NCI-H345 treated with DMSO at 0.1 percent for 48 hours (cell line): ENCODE data around the gene SLC4A9.

ENCODE experiments used
- DNase-seq: peaks from one replicate; lab custom pipeline; 2025; ENCODE audit not compliant: unreplicated experiment; lab: John Stamatoyannopoulos, UW

The SLC4A9 gene, protein sequence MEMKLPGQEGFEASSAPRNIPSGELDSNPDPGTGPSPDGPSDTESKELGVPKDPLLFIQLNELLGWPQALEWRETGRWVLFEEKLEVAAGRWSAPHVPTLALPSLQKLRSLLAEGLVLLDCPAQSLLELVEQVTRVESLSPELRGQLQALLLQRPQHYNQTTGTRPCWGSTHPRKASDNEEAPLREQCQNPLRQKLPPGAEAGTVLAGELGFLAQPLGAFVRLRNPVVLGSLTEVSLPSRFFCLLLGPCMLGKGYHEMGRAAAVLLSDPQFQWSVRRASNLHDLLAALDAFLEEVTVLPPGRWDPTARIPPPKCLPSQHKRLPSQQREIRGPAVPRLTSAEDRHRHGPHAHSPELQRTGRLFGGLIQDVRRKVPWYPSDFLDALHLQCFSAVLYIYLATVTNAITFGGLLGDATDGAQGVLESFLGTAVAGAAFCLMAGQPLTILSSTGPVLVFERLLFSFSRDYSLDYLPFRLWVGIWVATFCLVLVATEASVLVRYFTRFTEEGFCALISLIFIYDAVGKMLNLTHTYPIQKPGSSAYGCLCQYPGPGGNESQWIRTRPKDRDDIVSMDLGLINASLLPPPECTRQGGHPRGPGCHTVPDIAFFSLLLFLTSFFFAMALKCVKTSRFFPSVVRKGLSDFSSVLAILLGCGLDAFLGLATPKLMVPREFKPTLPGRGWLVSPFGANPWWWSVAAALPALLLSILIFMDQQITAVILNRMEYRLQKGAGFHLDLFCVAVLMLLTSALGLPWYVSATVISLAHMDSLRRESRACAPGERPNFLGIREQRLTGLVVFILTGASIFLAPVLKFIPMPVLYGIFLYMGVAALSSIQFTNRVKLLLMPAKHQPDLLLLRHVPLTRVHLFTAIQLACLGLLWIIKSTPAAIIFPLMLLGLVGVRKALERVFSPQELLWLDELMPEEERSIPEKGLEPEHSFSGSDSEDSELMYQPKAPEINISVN

DNA sequence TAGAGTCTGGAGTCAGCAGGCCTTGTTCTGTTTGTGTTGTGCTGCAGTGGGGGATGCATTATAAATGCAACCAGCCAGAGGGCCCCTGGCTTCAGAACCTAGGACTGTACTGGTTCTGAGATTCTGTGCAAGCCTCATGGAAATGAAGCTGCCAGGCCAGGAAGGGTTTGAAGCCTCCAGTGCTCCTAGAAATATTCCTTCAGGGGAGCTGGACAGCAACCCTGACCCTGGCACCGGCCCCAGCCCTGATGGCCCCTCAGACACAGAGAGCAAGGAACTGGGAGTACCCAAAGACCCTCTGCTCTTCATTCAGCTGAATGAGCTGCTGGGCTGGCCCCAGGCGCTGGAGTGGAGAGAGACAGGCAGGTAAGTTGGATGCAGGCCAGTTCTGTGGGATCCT, at the start of gene SLC4A9:
TSS of gene SLC4A9 (plus strand) at position 94 of the 400 bp plus-strand sequence. CDS start at position 137, 43 bp downstream.
- DNase-seq = no peak

- no peak for DNase-seq
These were observed 49.6 kb upstream of the SLC4A9 start for GRCh38 chr5:140310434-140310833.

DNA sequence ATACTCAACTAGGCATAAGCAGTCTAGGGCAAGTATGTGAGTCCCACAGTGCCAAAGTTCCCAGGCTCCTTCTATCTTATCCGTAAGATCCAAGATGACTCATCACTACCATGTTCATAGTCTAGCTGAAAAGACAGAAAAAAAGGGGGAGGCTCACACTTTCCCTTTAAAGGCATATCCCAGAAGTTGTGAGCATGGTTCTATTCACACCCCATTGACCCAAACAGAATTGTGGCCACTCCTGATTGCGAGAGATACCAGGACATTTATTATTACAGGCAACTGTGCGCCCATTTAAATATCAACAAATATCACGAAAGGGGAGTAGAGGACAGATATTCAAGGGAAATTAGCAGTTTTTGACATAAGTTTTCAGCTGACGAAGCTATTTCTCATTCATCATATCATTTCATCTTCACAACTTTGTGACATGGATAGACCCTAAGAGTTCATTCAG, 49.0 kb upstream of the SLC4A9 start:
- DNase-seq = no peak

DNA sequence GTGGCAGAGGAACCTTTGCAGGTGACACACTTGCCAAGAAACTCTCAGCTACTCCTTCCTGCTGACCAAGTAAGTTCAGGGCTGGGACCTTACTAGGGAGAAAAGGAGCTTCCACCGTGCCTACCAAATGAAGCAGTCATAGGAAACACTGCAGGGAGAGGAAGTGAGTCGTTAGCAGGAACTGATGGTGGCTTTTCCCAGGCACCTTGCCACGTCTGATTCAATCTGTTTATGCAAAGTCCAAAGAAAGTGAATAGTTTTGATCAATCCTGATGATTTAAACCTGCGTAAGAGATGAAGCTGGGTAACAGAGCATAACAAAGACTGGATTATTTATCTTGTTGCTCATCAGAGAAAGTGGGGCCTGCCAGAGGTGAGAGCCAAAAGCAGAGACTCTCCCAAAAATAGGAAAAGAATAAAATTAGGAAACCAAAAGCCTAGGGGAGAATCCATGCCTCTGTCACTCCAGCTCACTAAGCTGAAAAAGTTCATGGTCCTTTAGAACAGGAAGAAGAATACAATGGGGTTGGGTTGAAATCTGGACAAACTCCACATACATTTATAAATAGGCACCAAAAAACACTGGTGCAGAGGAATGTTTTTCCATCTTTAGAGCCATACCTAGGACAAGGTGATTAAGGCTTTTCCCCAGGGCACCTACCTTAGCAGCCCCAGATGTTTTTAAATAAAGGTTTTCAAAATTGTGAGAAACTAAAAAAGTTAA, 47.8 kb upstream of the SLC4A9 start:
- DNase-seq = no peak

DNA sequence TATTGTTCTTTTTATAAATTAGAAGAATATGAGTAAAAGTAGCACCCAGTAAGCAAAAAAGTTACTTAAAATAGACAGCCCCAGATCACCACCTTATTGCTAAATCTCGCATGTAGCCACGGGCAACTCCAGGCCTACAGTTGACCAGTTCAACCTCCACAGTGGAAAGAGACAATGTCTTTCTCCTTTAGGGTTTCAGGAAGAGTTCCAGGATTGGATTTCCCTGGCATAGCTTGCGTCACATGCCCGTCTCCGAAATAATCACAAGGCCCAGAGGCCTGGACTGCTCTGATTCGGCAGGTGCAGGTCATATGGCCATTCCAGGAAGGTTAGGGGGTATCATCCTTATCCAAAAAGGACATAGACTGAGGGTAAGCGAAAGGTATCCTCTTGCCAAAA, 47.2 kb upstream of the SLC4A9 start:
- no peak for DNase-seq

GRCh38 chr5:140317859-140318258, 42.1 kb upstream of the SLC4A9 start:
- DNase-seq = no peak

DNA sequence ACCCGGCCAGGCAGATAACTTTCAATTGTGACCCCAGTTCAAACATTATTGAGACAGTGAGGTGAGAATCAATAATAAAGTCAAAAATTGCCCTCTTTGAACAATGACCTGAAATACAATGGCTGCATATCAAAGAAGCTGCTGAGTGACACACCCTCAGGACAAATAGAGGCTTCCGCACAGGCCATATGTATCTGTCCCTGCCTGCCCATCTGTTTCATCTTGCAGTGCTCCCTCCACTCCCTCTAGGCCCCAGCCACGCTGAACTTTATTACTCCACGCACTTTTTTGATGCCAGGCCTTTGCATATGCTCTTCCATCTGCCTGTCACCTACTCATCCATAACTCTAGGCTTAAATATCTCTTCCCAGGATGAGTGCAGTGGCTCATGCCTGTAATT, 41.2 kb upstream of the SLC4A9 start:
- no peak for DNase-seq

- DNase-seq = no peak
These were observed 40.2 kb upstream of the SLC4A9 start for GRCh38 chr5:140319833-140320232.

DNA sequence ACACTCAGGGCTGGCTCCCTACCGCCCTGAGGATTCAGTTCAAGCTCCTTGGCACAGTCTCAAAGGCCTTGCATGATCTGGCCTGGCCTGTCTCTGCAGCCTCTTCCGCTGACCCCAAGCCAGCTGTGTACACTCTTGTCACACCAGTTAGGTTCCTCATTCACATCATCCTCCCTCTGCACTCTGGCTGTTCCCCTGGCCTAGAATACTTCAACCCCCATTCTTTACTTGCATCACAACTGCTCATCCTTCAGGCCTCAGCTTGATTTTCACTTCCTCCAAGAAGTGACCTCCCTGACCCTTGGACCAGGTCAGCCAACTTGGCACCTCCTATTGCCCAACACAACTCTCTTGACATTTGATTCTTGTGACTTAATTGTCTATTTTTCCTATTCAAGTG, 38.2 kb upstream of the SLC4A9 start:
- no peak for DNase-seq

DNA sequence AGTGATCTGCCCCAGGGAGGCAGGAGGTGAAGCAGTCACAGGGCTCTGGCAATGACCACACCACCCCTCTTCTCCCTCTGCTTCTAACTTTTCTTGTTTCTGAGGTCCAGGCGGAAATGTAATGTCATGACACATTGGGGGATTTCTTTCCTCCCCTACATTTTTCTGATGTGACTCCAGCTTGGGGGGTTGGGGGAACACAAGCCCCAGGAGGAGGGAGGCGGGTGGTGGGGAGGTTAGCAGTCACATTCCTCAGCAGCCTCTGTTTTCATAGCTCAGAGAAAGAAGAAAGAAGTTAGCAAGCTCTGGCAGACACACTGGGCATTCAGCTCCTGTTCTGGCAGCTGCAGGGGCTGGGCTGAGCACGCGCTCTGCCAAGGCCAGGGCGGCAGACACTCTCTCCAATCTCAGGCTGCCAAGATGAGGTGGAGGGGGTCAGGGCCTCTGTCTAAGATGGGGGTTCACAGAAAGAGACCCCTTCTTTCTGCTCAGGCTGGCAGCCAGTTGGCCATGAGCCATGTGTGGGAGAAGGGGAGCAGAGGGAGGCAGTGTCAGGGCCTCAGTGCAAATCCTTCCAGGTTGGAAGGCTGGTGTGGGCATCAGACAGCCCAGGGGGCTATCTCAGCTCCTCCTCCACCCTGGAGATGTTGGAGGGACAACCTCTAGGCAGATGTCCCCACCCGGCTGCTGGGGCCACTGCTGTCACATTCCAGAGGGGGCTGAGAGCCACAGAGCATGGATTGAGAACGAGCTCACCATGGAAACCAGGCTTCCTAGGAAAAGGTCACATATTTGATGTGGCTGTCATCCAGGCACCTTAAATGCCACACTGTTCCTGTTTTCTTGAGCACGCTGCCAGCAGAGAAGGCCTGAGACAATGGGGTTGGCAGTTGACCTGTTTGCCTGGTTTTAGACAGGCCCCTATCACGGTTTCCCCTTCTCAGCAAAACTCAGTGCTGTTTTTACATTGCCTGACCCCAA, 37.0 kb upstream of the SLC4A9 start:
- DNase-seq = no peak

DNA sequence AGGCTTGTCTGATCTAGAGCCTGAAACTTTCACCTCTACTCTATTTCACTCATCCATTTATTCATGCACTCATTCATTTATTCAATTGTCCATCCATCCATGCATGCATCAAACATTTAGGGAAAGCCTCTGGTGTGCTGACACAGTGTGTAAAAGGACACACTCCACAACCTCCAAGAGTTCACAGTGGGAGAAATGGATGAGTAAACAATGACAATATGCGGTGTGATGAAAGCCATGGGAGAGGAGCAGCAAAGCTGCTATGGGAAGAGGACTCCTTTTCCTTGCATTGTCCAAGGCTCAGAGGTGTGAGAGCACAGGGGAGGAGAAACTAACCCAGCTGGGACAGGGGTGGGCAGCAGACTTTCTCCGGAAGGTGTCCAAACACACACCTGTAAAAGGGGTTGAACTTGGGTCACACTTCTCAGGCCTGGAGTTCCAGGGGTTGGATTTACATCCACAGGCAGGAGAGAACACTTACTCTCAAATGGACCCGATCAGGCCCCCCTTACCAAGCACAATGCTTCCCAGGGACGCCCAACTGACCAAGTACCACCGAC, 35.9 kb upstream of the SLC4A9 start:
- no peak for DNase-seq

- DNase-seq = no peak
These were observed 35.3 kb upstream of the SLC4A9 start for GRCh38 chr5:140324617-140325241.

DNA sequence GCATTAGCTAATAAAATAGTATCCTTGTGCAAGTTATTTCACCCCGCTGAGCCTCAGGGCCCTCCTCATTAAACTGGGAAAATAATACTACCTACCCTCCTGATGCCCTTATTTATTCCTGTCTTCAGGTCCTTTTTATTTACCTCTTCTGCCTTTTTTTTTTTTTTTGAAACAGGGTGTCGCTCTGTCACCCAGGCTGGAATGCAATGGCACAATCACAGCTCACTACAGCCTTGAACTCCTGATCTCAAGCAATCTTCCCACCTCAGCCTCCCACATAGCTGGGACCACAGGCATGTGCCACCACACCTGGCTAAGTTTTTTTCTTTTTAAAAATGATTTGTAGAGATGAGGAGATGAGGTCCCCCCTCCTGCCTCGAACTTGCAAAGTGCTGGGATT, 34.5 kb upstream of the SLC4A9 start:
- DNase-seq = no peak

DNA sequence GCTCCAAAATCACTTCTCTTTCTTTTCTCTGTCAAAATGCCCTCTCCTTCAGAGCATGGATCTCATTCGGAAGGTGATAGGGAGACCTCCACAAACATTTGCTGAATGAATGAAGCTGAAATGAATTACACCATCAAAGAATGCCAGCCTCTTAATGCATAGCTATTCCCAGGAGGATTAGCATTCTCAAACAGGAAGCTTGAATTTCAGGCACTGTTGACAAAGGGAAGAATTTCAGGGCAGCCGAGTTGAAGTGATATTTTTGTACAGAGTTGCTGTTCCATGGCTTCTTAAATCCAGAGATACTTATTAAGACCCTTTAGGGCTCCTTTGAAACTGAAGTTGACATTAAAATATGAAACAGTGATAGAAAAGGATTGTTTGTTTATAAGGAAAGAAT, 32.4 kb upstream of the SLC4A9 start:
- no peak for DNase-seq

GRCh38 chr5:140328036-140328764, 31.8 kb upstream of the SLC4A9 start:
- DNase-seq = no peak

- DNase-seq = no peak
These were observed 30.1 kb upstream of the SLC4A9 start for GRCh38 chr5:140329739-140330481.

DNA sequence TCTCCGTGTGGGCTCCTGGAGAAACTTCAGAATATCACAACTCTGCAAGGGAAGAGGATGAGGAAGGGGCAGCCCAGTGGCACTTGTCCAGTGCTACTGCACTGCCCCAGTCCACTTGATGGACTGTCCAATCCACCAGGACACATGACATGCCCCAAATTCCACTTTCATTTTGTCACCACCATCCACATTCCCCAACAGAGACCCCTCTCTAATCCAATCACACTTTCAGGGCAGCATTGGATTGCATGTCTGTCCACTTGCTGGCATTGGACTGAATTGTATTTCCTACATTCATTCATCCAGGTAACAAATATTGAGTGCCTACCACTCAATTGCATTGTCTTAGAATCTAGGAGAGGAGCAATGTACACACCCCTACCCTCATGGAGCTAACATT, 28.4 kb upstream of the SLC4A9 start:
- DNase-seq = no peak

DNA sequence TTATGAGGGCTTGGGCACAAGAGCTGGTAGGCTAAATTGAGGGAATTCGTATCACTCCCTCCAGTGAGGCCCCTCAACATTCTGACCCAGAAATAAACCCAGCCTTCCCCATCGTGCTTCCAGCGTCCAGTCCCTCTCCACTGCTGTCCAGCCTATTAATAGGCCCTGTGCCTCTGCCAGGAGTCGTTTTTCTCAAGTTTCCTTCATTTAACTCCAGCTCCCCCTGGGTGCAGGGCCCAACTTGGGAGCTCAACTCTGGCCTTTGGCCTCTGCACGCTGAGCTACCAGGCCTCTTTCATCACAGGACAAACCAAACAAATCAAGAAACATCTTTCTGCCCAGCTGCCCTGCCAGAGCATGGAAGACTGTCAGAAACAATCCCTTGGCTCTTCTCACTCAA, 23.6 kb upstream of the SLC4A9 start:
- no peak for DNase-seq
